Kidney (tissue), 22 donors: Measurements from ENCODE around the gene PPP2R5A. TPM values are rescaled to one million over a fixed set of nuclear protein-coding genes. Genes with fewer than 3 reads are reported as not detected.

Source experiments
- DNase-seq, 5 donors: peaks; one replicate each; pipeline ENCODE4 v3.0.0-alpha.2; 2013 to 2020
- FAIRE-seq: peaks from 2 replicates; lab custom pipeline; 2012; peaks lifted over from hg19 to GRCh38; lab: Jason Lieb, UNC
- H3K27ac ChIP-seq, 2 donors: one replicate each; pipeline ENCODE4 v1.7.0; 2013; ENCODE audit warnings: low read depth in 2 of 2, low read length in 2 of 2, inconsistent platforms in 1 of 2
- H3K27me3 ChIP-seq: one replicate; pipeline ENCODE4 v1.7.1; 2013; ENCODE audit warnings: low read length, inconsistent platforms; ENCODE audit not compliant: control insufficient read depth, insufficient read depth
- H3K36me3 ChIP-seq, 3 donors: one replicate each; pipeline versions ENCODE4 v1.7.0 to v1.7.1; 2013; ENCODE audit warnings: low read length in 3 of 3, control low read depth in 1 of 3, inconsistent platforms in 1 of 3; ENCODE audit not compliant: insufficient read depth in 3 of 3, control insufficient read depth in 2 of 3
- H3K4me1 ChIP-seq, 3 donors: one replicate each; pipeline versions ENCODE4 v1.7.0 to v1.7.1; 2013; ENCODE audit warnings: low read length in 3 of 3, inconsistent platforms in 1 of 3, low read depth in 1 of 3; ENCODE audit not compliant: control insufficient read depth in 2 of 3, insufficient read depth in 2 of 3
- H3K4me3 ChIP-seq, 3 donors: one replicate each; pipeline versions ENCODE4 v1.7.0 to v1.8.1; 2013; ENCODE audit warnings: low read length in 3 of 3, control low read depth in 1 of 3, inconsistent platforms in 1 of 3
- H3K9ac ChIP-seq, 3 donors: one replicate each; pipeline versions ENCODE4 v1.7.0 to v1.7.1; 2013; ENCODE audit warnings: low read length in 3 of 3, control low read depth in 1 of 3, inconsistent platforms in 1 of 3
- H3K9me3 ChIP-seq, 3 donors: one replicate each; pipeline versions ENCODE4 v1.7.0 to v1.7.1; 2013; ENCODE audit warnings: low read length in 3 of 3, control low read depth in 1 of 3, inconsistent platforms in 1 of 3; ENCODE audit not compliant: control insufficient read depth in 2 of 3, insufficient read depth in 1 of 3
- intact Hi-C: fragments of 100-400 bp; cut with DNase I; formaldehyde crosslinking; loops from one replicate; pipeline ENCODE4 v1.11.1; 2022
- long read RNA-seq, 10 donors: library from polyadenylated mRNA in 1 of 10; unstranded in 1 of 10; transcript quantifications; one replicate each; pipeline ENCODE4 v2.0.0 and lab custom pipeline, GENCODE V29; 2021 to 2026
- polyA plus RNA-seq: library from polyadenylated mRNA; stranded (reverse); fragments of 350-450 nt; fragmentation: Illumina TruSeq; extraction: RNeasy Lipid Tissue Mini Kit (QIAGEN cat#74804); gene quantifications from one replicate; pipeline ENCODE4 v1.2.3, GENCODE V29; 2014; ENCODE audit warnings: low read depth, low replicate concordance; ENCODE audit not compliant: insufficient read depth
- total RNA-seq: library from RNA; stranded (reverse); fragmentation: NEBNext Ultra II Directional; extraction: Animal tissue kit (Norgen Biotek cat#: 25700); gene quantifications from one replicate; pipeline ENCODE4 v1.2.1, GENCODE V29; 2021
- TF ChIP-seq, protein P1 (sequence below): IDR thresholded peaks from 3 replicates; pipeline ENCODE4 v1.5.1; 2012; ENCODE audit warnings: mild to moderate bottlenecking, moderate library complexity, borderline replicate concordance; ENCODE audit not compliant: insufficient read depth; ENCODE audit errors: extremely low read depth
- donor health status: control.
- donor health status: control.
- donor health status: control.
- donor health status: control.
- donor health status: control.
- donor health status: DM: yes; HTN: yes; CAD: no.
- donor health status: Normal renal cell carcinoma (clear cell type).

PPP2R5A gene
- total RNA-seq (67.3 TPM), polyA plus RNA-seq (36.6 TPM)
- long read RNA-seq, donor 1 = 0 reads
- long read RNA-seq, donor 2, partial matches to known transcripts = 0 of 3 reads
- long read RNA-seq, donor 2, other reads (novel, unspliced or antisense) = 0 of 3 reads
- long read RNA-seq, donor 3, partial matches to known transcripts = 0 of 3 reads
- long read RNA-seq, donor 3, other reads (novel, unspliced or antisense) = 0 of 3 reads
- long read RNA-seq, donor 4, partial matches to known transcripts = 0 of 9 reads
- long read RNA-seq, donor 4, other reads (novel, unspliced or antisense) = 5 of 9 reads
- long read RNA-seq, donor 5 = 0 reads
- long read RNA-seq, donor 6, partial matches to known transcripts = 0 of 1 reads
- long read RNA-seq, donor 6, other reads (novel, unspliced or antisense) = 0 of 1 reads
- long read RNA-seq, donor 7, transcript PPP2R5A-201 (13 exons, 3,128 nt) = major isoform, 12 of 26 reads
- long read RNA-seq, donor 7, partial matches to known transcripts = 4 of 26 reads
- long read RNA-seq, donor 7, other reads (novel, unspliced or antisense) = 10 of 26 reads
- long read RNA-seq, donor 8, partial matches to known transcripts = 9 of 10 reads
- long read RNA-seq, donor 8, other reads (novel, unspliced or antisense) = 0 of 10 reads
- long read RNA-seq, donor 9, partial matches to known transcripts = 0 of 2 reads
- long read RNA-seq, donor 9, other reads (novel, unspliced or antisense) = 0 of 2 reads
- long read RNA-seq, donor 10, partial matches to known transcripts = 0 of 3 reads
- long read RNA-seq, donor 10, other reads (novel, unspliced or antisense) = 0 of 3 reads

DNA sequence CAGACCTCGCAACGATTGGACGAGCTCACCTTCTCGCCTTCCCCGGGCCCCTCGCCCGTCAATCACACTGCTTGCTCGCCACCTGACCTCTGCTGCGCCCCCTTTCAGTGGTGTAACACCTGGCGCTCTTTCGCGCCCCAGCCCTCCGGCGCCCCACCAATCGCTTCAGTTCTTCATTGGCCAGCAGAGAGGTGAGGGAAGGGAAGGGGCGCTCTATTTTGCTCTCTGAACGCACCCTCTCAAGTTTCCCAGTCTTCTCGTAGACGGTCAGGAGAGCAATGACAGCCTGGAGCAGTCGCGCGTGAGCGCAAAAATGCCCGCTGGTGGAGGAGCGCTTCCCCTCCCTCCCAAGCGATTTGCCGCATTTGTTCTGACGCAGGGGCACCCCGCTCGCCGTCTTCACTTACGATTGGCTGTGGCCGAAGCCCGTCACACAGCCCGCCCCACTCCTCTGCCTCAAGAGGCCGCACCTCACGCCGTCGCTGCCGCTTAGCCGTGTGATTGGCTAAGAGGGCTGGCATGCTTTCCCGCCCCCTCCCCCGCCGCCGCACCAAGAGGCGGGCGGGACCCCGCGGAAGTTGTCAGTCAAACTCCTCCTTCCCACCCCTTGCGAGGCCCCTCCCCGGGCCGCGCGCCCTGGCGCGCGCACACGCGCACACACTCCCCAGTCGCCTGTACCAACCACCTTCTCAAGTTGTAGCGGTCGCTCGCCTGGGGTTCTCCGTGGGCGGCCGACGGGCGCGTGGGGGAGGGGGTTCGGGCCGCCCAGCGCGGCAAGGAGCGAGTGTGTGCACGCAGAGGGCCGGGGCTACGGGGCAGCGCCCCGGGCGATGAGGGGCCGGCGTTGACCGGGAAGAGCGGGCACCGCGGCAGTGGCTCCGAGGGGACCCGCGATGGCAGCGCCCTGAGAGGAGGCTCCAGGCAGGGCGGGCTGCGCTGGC, at the start of gene PPP2R5A:
Gene PPP2R5A (plus strand): TSS at position 667 of the 941 bp plus-strand sequence. CDS start 701 bp downstream, outside the sequence.
- intact Hi-C loops = no loop called here
- Histone ChIP-seq H3K36me3 (no peaks in the 10 kb centered on the region), H3K4me1 (peaks cover 0 to 9% (median 3%) of the 10 kb centered on the region in 3 donors), H3K9ac (peak within 1 kb of the TSS; percentile 88 to 99 (median 97)), H3K9me3 (no peaks in the 10 kb centered on the region), H3K27ac (peak within 1 kb of the TSS; percentile 99), H3K27me3 (no peaks in the 10 kb centered on the region), H3K4me3 (peak within 1 kb of the TSS; percentile 88 to 96 (median 95))
- TF ChIP-seq, protein P1, sequence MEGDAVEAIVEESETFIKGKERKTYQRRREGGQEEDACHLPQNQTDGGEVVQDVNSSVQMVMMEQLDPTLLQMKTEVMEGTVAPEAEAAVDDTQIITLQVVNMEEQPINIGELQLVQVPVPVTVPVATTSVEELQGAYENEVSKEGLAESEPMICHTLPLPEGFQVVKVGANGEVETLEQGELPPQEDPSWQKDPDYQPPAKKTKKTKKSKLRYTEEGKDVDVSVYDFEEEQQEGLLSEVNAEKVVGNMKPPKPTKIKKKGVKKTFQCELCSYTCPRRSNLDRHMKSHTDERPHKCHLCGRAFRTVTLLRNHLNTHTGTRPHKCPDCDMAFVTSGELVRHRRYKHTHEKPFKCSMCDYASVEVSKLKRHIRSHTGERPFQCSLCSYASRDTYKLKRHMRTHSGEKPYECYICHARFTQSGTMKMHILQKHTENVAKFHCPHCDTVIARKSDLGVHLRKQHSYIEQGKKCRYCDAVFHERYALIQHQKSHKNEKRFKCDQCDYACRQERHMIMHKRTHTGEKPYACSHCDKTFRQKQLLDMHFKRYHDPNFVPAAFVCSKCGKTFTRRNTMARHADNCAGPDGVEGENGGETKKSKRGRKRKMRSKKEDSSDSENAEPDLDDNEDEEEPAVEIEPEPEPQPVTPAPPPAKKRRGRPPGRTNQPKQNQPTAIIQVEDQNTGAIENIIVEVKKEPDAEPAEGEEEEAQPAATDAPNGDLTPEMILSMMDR = no peak
- FAIRE-seq = peak; percentile 89
- DNase-seq = peak; percentile 100

DNA sequence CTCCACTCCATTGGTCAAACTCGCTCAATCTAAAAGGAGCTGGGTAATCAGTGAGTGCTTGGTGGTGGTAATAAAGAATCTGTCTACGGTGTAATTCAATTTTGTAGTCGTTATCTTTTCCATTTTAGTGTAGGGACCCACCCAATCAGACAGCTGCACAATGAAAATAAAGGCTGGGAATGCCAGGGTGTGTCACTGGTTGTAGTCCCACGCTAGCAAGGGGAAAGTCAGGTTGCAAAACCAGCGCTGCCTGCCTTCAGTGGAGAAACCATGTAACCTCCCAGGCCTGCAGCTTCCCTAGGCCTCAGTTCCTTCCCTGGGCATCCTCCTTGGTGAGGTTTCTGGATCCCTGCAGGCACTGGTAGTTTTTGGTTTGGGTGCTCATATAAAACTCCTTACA, 49.4 kb upstream of the PPP2R5A start:
- no peaks in the 10 kb centered on the region for H3K9me3 ChIP-seq
- peak overlapping the region in 1 of 2 donors; percentile 39 for H3K27ac ChIP-seq
- peak overlapping the region in 1 of 3 donors; percentile 1 for H3K9ac ChIP-seq
- DNase-seq = no peak
- intact Hi-C loops = no loop called here
- TF ChIP-seq, protein P1 = no peak
- H3K4me3 ChIP-seq = no peak overlapping the region
- H3K36me3 ChIP-seq = no peaks in the 10 kb centered on the region
- no peak for FAIRE-seq
- H3K27me3 ChIP-seq = no peaks in the 10 kb centered on the region
- H3K4me1 ChIP-seq = peaks cover 0 to 18% (median 16%) of the 10 kb centered on the region in 3 donors

DNA sequence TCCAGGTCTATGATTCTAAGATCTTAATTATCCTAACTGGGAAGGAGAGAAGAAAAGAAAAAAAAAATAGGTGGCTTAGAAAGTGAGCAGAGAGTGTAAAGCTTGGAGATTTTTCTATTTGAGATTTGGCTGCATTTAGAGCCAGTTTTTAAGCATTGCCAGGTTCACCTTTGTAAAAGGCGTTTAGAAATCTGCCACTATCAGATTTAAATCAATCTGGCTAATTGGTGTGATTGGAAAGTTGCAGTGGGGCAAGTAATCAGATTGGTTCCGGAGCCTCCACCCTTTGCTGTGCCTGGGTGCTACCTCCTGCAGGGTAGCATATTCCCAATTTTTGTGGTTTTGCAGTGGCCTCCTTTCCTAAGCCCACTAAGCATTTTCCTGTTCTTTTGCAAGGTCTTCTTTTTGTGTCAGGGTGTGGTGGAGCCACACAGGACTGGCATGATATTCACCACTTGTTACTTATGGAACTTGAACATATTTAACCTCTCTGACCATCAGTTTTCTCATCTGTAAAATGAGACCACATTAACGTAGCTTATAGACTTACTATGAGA, 48.5 kb upstream of the PPP2R5A start:
- H3K36me3 ChIP-seq = no peaks in the 10 kb centered on the region
- TF ChIP-seq, protein P1 = no peak
- H3K27me3 ChIP-seq = no peaks in the 10 kb centered on the region
- H3K4me3 ChIP-seq = no peak overlapping the region
- peak overlapping the region; percentile 36 to 54 for H3K27ac ChIP-seq
- intact Hi-C loops = no loop called here
- H3K9ac ChIP-seq = peak overlapping the region in 1 of 3 donors; percentile 1
- no peak for DNase-seq
- FAIRE-seq = no peak
- no peaks in the 10 kb centered on the region for H3K9me3 ChIP-seq
- peaks cover 0 to 21% (median 16%) of the 10 kb centered on the region in 3 donors for H3K4me1 ChIP-seq
